ENCODE measurements around the gene ANKFN1.

Gene ANKFN1

DNA sequence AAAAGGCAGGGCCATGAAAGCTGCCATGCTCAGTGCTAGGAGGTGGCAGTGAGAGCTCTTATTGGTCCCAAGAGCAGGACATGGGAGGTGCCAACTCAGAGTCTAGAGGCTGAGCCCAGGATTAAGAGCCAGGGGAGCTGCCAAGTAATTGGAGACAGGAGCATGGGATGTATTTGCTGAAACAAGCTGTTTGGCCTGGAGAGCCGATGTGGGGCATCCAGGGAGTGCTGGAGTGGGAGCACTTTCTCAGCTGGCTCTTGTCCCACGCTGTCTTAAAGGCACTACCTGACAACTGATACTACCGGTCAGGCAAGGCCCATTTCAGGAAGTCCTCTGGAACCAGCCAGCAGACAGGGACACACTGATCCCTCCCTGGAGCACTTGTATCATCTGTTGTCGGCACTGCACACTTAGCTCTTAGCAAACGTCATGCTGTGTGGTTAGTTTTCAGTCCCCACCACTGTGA is 19.3 kb downstream of the ANKFN1 start:
- H3K4me2 ChIP-seq, result no peak overlapping the region
- no peaks in the 10 kb centered on the region for H3K27me3 ChIP-seq (ENCODE audit: insufficient read depth, low read depth)
- no peak overlapping the region for H3K27ac ChIP-seq
- no peak for TF ChIP-seq CTCF (conservative IDR thresholded peaks at IDR 0.05; ENCODE audit: low read depth, low read length)
- no peaks in the 10 kb centered on the region for H4K20me1 ChIP-seq (ENCODE audit: insufficient read depth)
- no peak overlapping the region for H2AFZ ChIP-seq (ENCODE audit: low read depth)
- no peaks in the 10 kb centered on the region for H3K4me1 ChIP-seq (ENCODE audit: low read depth, poor library complexity, severe bottlenecking)
- no peak overlapping the region for H3K4me3 ChIP-seq (IDR thresholded peaks at IDR 0.05; ENCODE audit: insufficient read depth, low read depth, low read length)
- H3K9ac ChIP-seq, result no peak overlapping the region
- no peaks in the 10 kb centered on the region for H3K36me3 ChIP-seq (ENCODE audit: insufficient read depth)
- H3K79me2 ChIP-seq (ENCODE audit: insufficient read depth, low read depth), result no peaks in the 10 kb centered on the region

DNA sequence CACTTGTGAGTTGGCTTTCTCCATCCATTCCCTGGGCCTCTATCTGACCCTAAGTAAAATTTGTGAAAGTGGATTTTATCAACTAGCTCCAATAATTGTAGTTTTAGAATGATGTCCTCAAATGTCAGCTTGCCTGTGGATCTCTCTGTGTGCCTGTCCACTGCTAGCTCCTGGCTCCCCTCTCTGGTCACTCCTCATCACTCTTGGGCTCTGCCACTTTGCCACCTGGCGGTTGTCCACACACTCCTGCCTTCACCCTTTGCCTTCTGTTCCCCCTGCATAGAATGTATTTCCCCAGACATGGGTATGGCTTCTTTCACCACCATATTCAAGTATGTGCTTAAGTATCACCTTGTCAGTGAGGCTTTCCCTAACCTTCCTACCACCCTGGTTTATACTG is 19.8 kb downstream of the ANKFN1 start:
- no peak for TF ChIP-seq CTCF (conservative IDR thresholded peaks at IDR 0.05; ENCODE audit: low read depth, low read length)
- H3K79me2 ChIP-seq (ENCODE audit: insufficient read depth, low read depth), result no peaks in the 10 kb centered on the region

GRCh38 chr17:56173958-56174835 is 20.9 kb downstream of the ANKFN1 start:
- H3K9ac ChIP-seq, result no peak overlapping the region
- no peaks in the 10 kb centered on the region for H3K27me3 ChIP-seq (ENCODE audit: insufficient read depth, low read depth)
- TF ChIP-seq CTCF (conservative IDR thresholded peaks at IDR 0.05; ENCODE audit: low read depth, low read length), result no peak
- no peak overlapping the region for H3K4me3 ChIP-seq (IDR thresholded peaks at IDR 0.05; ENCODE audit: insufficient read depth, low read depth, low read length)
- no peaks in the 10 kb centered on the region for H4K20me1 ChIP-seq (ENCODE audit: insufficient read depth)
- H3K79me2 ChIP-seq (ENCODE audit: insufficient read depth, low read depth), result no peaks in the 10 kb centered on the region
- H3K36me3 ChIP-seq (ENCODE audit: insufficient read depth), result no peaks in the 10 kb centered on the region
- no peaks in the 10 kb centered on the region for H3K4me1 ChIP-seq (ENCODE audit: low read depth, poor library complexity, severe bottlenecking)
- no peak overlapping the region for H2AFZ ChIP-seq (ENCODE audit: low read depth)
- H3K27ac ChIP-seq, result no peak overlapping the region
- H3K4me2 ChIP-seq, result no peak overlapping the region

More for the DNA sequence above, 19.8 kb downstream of the ANKFN1 start:
- H2AFZ ChIP-seq (ENCODE audit: low read depth), result no peak overlapping the region
- H3K4me1 ChIP-seq (ENCODE audit: low read depth, poor library complexity, severe bottlenecking), result no peaks in the 10 kb centered on the region
- H3K27me3 ChIP-seq (ENCODE audit: insufficient read depth, low read depth), result no peaks in the 10 kb centered on the region
- no peak overlapping the region for H3K4me2 ChIP-seq
- no peak overlapping the region for H3K4me3 ChIP-seq (IDR thresholded peaks at IDR 0.05; ENCODE audit: insufficient read depth, low read depth, low read length)
- no peak overlapping the region for H3K9ac ChIP-seq
- no peaks in the 10 kb centered on the region for H3K36me3 ChIP-seq (ENCODE audit: insufficient read depth)
- H3K27ac ChIP-seq, result no peak overlapping the region
- no peaks in the 10 kb centered on the region for H4K20me1 ChIP-seq (ENCODE audit: insufficient read depth)

DNA sequence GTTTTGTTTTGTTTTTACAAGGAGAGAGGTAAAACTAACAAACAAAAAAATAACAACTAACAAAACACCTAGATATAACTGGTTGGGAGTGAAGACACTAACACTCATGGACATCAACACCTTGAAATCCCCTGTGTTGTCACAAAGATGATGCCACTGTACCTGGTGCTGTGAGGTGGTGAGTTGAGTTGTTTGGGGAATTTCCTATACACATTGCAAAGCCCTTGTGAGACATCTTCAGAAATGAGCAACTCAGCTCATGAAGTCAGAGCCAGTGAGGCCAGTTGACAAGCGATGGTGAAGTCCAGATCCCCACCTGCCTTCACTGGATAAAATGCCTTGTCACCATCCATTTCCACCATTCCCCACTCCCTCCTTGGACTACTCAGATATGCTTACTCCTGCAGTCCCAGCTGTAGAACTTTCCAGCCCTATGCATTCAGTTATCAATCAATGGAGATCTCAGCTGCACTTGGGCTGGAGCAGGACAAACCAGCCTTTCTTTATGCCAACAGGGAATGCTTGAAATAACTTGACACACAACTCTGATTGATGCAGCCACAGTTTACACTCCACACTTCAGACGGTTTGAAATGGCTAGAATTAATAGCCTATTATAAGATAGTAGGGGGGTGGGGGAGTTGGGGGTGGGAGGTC is 22.2 kb downstream of the ANKFN1 start:
- Histone ChIP-seq H3K4me2 (no peak overlapping the region), H3K9ac (no peak overlapping the region), H2AFZ (ENCODE audit: low read depth) (no peak overlapping the region), H3K27ac (no peak overlapping the region), H3K27me3 (ENCODE audit: insufficient read depth, low read depth) (no peaks in the 10 kb centered on the region), H3K4me3 (IDR thresholded peaks at IDR 0.05; ENCODE audit: insufficient read depth, low read depth, low read length) (no peak overlapping the region), H3K79me2 (ENCODE audit: insufficient read depth, low read depth) (no peaks in the 10 kb centered on the region), H3K4me1 (ENCODE audit: low read depth, poor library complexity, severe bottlenecking) (no peaks in the 10 kb centered on the region), H4K20me1 (ENCODE audit: insufficient read depth) (no peaks in the 10 kb centered on the region), H3K36me3 (ENCODE audit: insufficient read depth) (no peaks in the 10 kb centered on the region)
- no peak for TF ChIP-seq CTCF (conservative IDR thresholded peaks at IDR 0.05; ENCODE audit: low read depth, low read length)

Measured in KMS-11 (cell line).